Renal cortical epithelial cell (primary cell): ENCODE results near the gene GTF2IRD2. TPM values are rescaled to one million over a fixed set of nuclear protein-coding genes. Genes with fewer than 3 reads are reported as not detected.
"Not testable (repeated sequence)": the region's sequence is repeated elsewhere in the genome, so short reads cannot be mapped to it uniquely, and the experiment has no call there.

Experiments
- DNase-seq: peaks from one replicate; pipeline ENCODE4 v3.0.0-alpha.2; 2011; ENCODE audit warnings: low read depth
- total RNA-seq: library from RNA; depleted of rRNA; stranded (reverse); fragments of >200 nt; gene quantifications from 2 replicates; pipeline ENCODE4 v1.2.3, GENCODE V29; 2014

GTF2IRD2 gene
- total RNA-seq, 1 donor from 2014 or later: 6.4 TPM

DNA sequence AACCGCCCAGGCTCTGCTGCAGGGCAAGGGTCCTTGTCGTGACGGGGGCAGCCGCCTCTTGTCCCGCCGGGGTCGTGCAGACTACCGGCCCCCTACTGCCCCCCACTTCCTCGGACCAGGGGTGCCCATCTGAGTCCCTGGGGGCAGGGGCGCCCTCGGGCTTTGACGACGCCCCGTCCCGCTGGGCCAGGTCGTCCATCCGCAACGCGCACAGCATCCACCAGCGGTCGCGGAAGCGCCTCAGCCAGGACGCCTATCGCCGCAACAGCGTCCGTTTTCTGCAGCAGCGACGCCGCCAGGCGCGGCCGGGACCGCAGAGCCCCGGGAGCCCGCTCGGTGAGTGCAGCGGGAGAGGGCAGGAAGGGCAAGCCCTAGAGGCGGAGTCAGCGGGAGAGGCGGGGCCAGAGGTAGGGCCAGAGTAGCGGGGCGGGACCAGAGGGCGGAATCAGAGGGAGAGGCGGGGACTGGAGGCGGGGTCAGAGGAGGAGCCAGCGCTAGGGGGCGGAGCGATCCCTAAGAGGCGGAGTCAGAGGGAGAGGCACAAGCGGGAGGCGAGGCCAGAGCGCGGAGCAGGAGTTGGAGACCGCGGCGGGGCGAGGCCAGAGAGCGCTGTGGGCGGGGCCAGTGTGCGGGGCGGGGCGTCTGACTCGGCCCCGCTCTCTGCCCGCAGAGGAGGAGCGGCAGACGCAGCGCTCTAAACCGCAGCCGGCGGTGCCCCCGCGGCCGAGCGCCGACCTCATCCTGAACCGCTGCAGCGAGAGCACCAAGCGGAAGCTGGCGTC, 62.8 kb downstream of the GTF2IRD2 start:
- DNase-seq: peak; percentile 41

GRCh38 chr7:74783595-74783994, 67.8 kb downstream of the GTF2IRD2 start:
- not testable (repeated sequence) for DNase-seq

DNA sequence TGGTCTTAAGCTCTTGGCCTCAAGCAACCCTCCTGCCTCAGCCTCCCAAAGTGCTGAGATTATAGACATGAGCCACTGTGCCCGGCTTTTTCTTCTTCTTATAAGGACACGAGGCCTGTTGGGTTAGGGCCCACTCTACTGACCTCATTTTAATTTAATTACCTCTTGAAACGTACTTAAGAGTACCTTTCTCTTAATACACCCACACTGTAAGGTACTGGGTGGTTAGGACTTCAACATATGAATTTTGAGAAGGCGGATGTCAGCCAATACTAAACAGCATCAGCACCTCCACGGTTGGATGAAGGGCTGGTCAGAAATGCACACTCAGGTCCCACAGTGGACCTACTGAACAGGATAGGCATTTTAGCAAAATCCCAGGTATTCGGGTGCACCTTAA, 69.7 kb downstream of the GTF2IRD2 start:
- DNase-seq: not testable (repeated sequence)

DNA sequence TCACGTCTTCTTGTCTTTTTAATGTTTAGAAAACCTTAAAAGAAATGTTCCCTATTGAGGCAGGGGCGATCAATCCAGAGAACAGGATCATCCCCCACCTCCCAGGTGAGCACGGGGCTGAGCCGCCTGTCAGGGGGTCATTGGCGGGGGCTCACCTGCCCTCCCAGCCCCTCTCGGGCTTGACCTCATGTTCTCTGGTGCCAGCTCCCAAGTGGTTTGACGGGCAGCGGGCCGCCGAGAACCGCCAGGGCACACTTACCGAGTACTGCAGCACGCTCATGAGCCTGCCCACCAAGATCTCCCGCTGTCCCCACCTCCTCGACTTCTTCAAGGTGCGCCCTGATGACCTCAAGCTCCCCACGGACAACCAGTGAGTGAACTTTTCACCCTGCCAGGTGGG, 72.4 kb downstream of the GTF2IRD2 start:
- DNase-seq: not testable (repeated sequence)

DNA sequence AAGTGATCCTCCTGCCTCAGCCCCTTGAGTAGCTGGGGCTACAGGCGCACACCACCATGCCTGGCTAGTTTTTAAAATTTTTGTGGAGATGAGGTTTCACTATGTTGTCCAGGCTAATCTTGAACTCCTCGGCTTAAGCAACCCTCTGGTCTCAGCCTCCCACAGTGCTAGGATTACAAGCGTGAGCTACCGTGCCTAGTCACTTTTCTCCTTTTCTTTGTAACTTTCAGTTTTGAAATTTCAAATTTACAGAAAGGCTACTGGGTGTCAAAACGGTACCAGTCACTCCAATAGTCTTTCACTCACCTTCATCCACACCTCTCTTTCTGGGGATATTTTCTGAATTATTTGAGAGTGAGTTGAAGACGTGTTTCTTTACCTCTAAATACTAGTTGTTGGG, 76.3 kb downstream of the GTF2IRD2 start:
- DNase-seq: not testable (repeated sequence)

DNA sequence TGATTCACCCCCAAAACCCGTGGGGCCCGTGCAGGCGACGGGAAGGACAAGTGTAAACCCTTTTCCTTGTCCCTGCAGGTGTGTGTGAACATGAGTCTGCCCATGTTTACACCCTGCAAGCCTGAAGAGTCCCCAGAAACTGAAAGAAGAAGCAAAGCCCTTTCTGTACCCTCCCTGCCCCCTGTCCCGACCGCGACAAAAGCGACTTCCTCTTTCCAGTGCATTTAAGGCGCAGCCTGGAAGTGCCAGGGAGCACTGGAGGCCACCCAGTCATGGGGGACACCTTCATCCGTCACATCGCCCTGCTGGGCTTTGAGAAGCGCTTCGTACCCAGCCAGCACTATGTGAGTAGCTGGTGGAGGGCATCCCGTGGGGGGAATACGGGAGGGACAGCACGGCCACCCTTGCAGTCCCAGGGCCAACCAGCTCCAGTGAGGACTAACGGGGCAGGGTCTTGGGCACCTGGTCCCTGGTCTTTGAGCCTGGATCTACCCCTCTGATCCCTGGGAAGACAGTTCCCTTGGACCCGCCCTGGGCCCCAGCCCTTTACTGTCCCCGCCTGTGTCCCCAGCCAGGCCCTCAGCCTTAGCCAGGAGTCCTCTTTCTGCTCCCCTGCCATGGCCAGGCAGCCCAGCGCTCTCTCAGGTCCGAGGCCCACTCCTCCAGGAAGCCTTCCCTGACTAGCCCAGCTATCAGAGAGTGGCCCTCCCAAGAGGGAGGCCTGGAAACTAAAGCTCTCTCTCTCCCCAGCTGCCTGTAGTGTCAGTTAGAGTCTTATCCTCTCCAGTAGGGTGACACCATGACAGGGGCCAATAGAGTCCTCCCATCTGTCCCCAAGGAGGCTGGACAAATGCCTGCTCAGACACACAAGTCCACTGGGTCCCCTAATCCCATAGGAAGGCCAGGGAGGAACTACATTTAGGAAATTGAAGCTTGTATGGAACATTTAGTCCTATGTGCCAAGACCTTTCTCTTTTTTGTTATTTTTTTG, 77.3 kb downstream of the GTF2IRD2 start, which contains the start of gene NCF1:
Gene NCF1, plus strand, starts transcription at position 252 of the 991 bp plus-strand sequence. Its CDS starts 21 bp downstream, at position 273.
- not testable (repeated sequence) for DNase-seq

- DNase-seq: not testable (repeated sequence)
These were observed 79.3 kb downstream of the GTF2IRD2 start for GRCh38 chr7:74772093-74772492.

DNA sequence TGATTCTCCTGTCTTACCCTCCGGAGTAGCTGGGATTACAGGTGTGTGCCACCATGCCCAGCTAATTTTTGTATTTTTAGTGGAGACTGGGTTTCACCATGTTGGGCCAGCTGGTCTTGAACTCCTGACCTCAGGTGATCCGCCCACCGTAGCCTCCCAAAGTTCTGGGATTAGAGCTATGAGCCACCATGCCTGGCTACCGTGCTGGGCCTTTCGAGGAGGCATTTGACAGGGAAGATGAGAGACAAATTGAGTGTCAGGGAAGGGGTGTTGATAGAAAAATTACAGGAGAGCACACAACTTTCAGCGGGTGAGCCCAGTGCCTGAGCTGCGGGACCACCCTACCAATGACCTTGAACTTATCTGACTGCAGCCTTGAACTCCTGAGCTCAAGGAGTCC, 81.3 kb downstream of the GTF2IRD2 start:
- not testable (repeated sequence) for DNase-seq

GRCh38 chr7:74766991-74767390, 84.4 kb downstream of the GTF2IRD2 start:
- not testable (repeated sequence) for DNase-seq

DNA sequence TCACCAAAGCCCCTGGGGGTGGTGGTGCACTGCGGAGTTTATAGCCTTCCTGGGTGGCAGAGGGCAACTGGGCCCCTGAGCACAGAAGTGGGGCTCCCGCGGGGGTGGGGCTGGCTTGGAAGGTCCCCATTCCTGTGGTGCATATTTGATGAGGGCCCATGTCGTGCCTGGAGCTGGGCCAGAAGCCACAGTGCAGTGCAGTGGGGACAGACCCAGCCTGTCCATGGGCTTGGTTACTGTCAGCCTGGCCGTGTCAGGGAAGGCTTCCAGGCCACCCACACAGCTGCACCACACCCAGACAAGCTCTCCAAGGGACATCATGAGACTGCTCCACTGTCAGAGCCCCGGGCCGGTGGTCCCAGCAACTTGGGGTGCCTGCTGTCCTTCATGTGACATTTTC, 84.9 kb downstream of the GTF2IRD2 start:
- not testable (repeated sequence) for DNase-seq

DNA sequence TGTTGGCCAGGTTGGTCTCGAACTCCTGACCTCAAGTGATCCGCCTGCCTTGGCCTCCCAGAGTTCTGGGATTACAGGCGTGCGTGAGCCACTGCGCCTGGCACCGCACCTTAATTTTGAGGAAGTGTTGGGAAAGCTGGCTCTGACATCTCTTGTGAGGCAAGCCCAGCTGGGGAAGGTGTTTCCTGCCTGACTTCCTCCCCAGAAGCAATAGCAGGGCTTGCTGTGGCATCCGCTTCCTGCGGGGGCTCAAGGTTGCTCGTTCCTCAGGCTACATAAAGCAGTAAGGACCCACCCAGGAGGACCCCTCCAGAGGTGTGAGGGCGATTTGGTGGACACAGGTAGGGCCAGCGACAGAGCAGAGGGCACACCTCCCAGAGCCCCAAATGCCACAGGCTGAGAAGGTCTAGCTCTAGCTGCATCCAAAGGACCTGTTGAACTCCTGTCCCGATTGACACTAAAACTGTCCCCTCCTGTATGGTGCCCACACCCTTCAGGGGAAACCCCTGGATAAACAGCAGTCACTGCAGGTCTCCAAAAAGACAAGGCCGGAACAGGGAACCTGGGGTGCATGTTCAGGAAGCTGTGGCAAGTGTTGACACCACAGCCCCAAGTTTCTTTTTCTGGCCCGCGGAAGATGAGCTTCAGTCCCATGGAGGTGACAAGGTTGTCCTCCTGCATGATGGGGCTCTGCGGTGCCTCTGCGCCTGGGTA, 86.0 kb downstream of the GTF2IRD2 start:
- DNase-seq: not testable (repeated sequence)

GRCh38 chr7:74758982-74759381, 92.4 kb downstream of the GTF2IRD2 start:
- not testable (repeated sequence) for DNase-seq

GRCh38 chr7:74758268-74758667, 93.1 kb downstream of the GTF2IRD2 start:
- not testable (repeated sequence) for DNase-seq

- not testable (repeated sequence) for DNase-seq
These were observed 94.7 kb downstream of the GTF2IRD2 start for GRCh38 chr7:74756673-74757072.

DNA sequence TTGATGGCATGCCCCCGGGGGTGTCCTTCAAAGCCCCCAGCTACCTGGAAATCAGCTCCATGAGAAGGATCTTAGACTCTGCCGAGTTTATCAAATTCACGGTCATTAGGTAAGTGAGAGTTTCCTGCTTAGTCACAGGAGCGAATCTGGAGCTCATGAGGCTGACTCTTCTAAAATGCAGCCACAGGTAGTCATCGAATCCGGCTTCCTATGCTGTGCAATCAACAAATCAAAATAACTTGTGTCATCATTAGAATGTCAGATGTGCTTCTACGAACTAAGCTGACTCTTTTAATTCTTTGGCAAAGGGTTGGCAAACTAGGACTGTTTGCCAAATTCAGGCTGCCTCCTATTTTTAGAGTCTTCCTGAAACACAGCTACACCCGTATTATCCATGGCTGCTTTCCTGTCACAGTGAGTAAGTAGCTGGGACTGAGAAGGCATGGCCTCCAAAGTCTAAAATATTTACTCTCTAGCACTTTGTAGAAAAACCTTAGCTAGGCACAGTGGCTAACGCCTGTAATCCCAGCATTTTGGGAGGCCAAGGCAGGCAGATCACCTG, 97.4 kb downstream of the GTF2IRD2 start:
- DNase-seq: not testable (repeated sequence)

Other genes with a start within 250 kb of the GTF2IRD2 start
- 112 and 399 TPM in 2 replicates for gene GTF2I, start 193.9 kb downstream of the GTF2IRD2 start, total RNA-seq
- 0.10 TPM in 1 of 2 replicates, not detected in the other for gene NCF1, start 77.6 kb downstream of the GTF2IRD2 start, total RNA-seq
- 4.5 and 40.5 TPM in 2 replicates for gene CASTOR2, start 113.1 kb upstream of the GTF2IRD2 start, total RNA-seq
- 61.3 and 69.0 TPM in 2 replicates for gene RCC1L, start 222.2 kb upstream of the GTF2IRD2 start, total RNA-seq
- 9.2 and 30.6 TPM in 2 replicates for gene GTF2IRD2B, start 241.0 kb upstream of the GTF2IRD2 start, total RNA-seq